Peyer's patch (tissue), 4 donors: ENCODE results near the gene EZH2.

ENCODE experiments used
- CTCF ChIP-seq, 6 experiments: fragments of 450-650 bp in 4 of 6; fragments of 200-600 bp in 2 of 6; sonication (generic) in 1 of 6; IDR thresholded peaks; one replicate each; pipeline ENCODE4 v1.5.1; 2017 to 2019; ENCODE audit warnings: antibody characterized with exemption in 6 of 6, mild to moderate bottlenecking in 3 of 6, moderate library complexity in 1 of 6
- POLR2A ChIP-seq, 2 donors: fragments of 450-650 bp; IDR thresholded peaks; one replicate each; pipeline ENCODE4 v1.5.1; 2017; ENCODE audit warnings: antibody characterized with exemption in 2 of 2, mild to moderate bottlenecking in 2 of 2, moderate library complexity in 2 of 2

GRCh38 chr7:148824864-148825263 lies 59.2 kb downstream of the EZH2 start:
- no peak for TF ChIP-seq CTCF (IDR thresholded peaks at IDR 0.05)
- no peak for TF ChIP-seq POLR2A (IDR thresholded peaks at IDR 0.05)
